SKM-1 (cell line): ENCODE results near the gene TTC27.

Experiments
- DNase-seq: peaks from one replicate; lab custom pipeline; 2025; ENCODE audit not compliant: unreplicated experiment; lab: John Stamatoyannopoulos, UW

The TTC27 gene

GRCh38 chr2:32668254-32668653, 40.4 kb downstream of the TTC27 start:
- DNase-seq, result no peak

GRCh38 chr2:32671885-32672533, 44.2 kb downstream of the TTC27 start:
- no peak for DNase-seq

GRCh38 chr2:32678825-32679224, 51.0 kb downstream of the TTC27 start:
- no peak for DNase-seq

GRCh38 chr2:32680942-32681341, 53.1 kb downstream of the TTC27 start:
- no peak for DNase-seq

GRCh38 chr2:32683520-32684086, 55.8 kb downstream of the TTC27 start:
- DNase-seq, result no peak

- DNase-seq, result no peak
Measured at GRCh38 chr2:32688541-32688940, 60.7 kb downstream of the TTC27 start.

- no peak for DNase-seq
Measured at GRCh38 chr2:32691678-32692077, 63.8 kb downstream of the TTC27 start.

- DNase-seq, result no peak
Measured at GRCh38 chr2:32696439-32696838, 68.6 kb downstream of the TTC27 start.

- no peak for DNase-seq
Measured at GRCh38 chr2:32697156-32697555, 69.3 kb downstream of the TTC27 start.

GRCh38 chr2:32699151-32699550, 71.3 kb downstream of the TTC27 start:
- DNase-seq, result no peak

- DNase-seq, result no peak
Measured at GRCh38 chr2:32701806-32702205, 74.0 kb downstream of the TTC27 start.

GRCh38 chr2:32702303-32703064, 74.6 kb downstream of the TTC27 start:
- DNase-seq, result no peak

- DNase-seq, result no peak
Measured at GRCh38 chr2:32706815-32707579, 79.1 kb downstream of the TTC27 start.

- DNase-seq, result no peak
Measured at GRCh38 chr2:32711219-32711618, 83.4 kb downstream of the TTC27 start.

- no peak for DNase-seq
Measured at GRCh38 chr2:32711908-32712501, 84.2 kb downstream of the TTC27 start.

- no peak for DNase-seq
Measured at GRCh38 chr2:32712870-32713269, 85.0 kb downstream of the TTC27 start.

- no peak for DNase-seq
Measured at GRCh38 chr2:32714521-32714920, 86.7 kb downstream of the TTC27 start.

- DNase-seq, result no peak
Measured at GRCh38 chr2:32715391-32715841, 87.6 kb downstream of the TTC27 start.

GRCh38 chr2:32715981-32716380, 88.1 kb downstream of the TTC27 start:
- DNase-seq, result no peak

- no peak for DNase-seq
Measured at GRCh38 chr2:32716598-32716997, 88.7 kb downstream of the TTC27 start.

GRCh38 chr2:32718752-32719151, 90.9 kb downstream of the TTC27 start:
- no peak for DNase-seq
